Endothelial cell (in vitro differentiated cells): ENCODE measurements around the gene STAB2. TPM values are rescaled to one million over a fixed set of nuclear protein-coding genes. Genes with fewer than 3 reads are reported as not detected.

ENCODE experiments used
- DNase-seq: peaks from one replicate; pipeline ENCODE4 v3.0.0; 2021; ENCODE audit warnings: low spot score
- H3K27ac Mint-ChIP-seq: one replicate; pipeline ENCODE4 v1.8.0; 2021; ENCODE audit warnings: mixed read lengths, inconsistent platforms; ENCODE audit not compliant: unreplicated experiment
- H3K27me3 Mint-ChIP-seq: one replicate; pipeline ENCODE4 v1.8.0; 2021; ENCODE audit warnings: mild to moderate bottlenecking, moderate library complexity, mixed read lengths, inconsistent platforms; ENCODE audit not compliant: unreplicated experiment
- H3K36me3 Mint-ChIP-seq: one replicate; pipeline ENCODE4 v1.8.0; 2021; ENCODE audit warnings: mild to moderate bottlenecking, low read depth, mixed read lengths, inconsistent platforms; ENCODE audit not compliant: unreplicated experiment
- H3K4me1 Mint-ChIP-seq: one replicate; pipeline ENCODE4 v1.8.0; 2021; ENCODE audit warnings: mild to moderate bottlenecking, mixed read lengths, inconsistent platforms; ENCODE audit not compliant: unreplicated experiment
- H3K4me3 Mint-ChIP-seq: one replicate; pipeline ENCODE4 v1.8.0; 2021; ENCODE audit warnings: mild to moderate bottlenecking, mixed read lengths, inconsistent platforms; ENCODE audit not compliant: unreplicated experiment
- H3K9me3 Mint-ChIP-seq: one replicate; pipeline ENCODE4 v1.8.0; 2021; ENCODE audit warnings: mixed read lengths, inconsistent platforms; ENCODE audit not compliant: unreplicated experiment
- CTCF ChIP-seq: fragments of 200-600 bp; sonication (generic); IDR thresholded peaks from one replicate; pipeline ENCODE4 v1.5.0; 2021; ENCODE audit warnings: antibody characterized with exemption; ENCODE audit not compliant: unreplicated experiment
- total RNA-seq: library from RNA; stranded (reverse); fragmentation: NEBNext Ultra II Directional; extraction: Animal tissue kit (Norgen Biotek cat#: 25700); gene quantifications from one replicate; pipeline ENCODE4 v1.2.1, GENCODE V29; 2021; ENCODE audit not compliant: unreplicated experiment

Gene STAB2
- total RNA-seq, 1 donor from 2014 or later: 0.10 TPM

- Mint-ChIP-seq H3K4me1 (no peaks in the 10 kb centered on the region), H3K27me3 (no peaks in the 10 kb centered on the region), H3K36me3 (no peaks in the 10 kb centered on the region), H3K4me3 (no peak overlapping the region), H3K9me3 (no peaks in the 10 kb centered on the region), H3K27ac (no peak overlapping the region)
- TF ChIP-seq CTCF: no peak
- no peak for DNase-seq
Observed at GRCh38 chr12:103814436-103814835, 227.4 kb downstream of the STAB2 start.

Other genes starting within 250 kb of the STAB2 start
- 0.77 TPM for gene C12orf42, start 91.3 kb upstream of the STAB2 start, total RNA-seq